RPMI7951 (cell line): ENCODE data around the gene NTHL1. TPM values are rescaled to one million over a fixed set of nuclear protein-coding genes. Genes with fewer than 3 reads are reported as not detected.

Experiments
- DNase-seq: peaks from one replicate; pipeline ENCODE4 v3.0.0-alpha.2; 2012; ENCODE audit warnings: low read depth
- total RNA-seq: library from RNA; depleted of rRNA; stranded (reverse); fragments of >200 nt; shearing (Covaris generic); gene quantifications from 2 replicates; pipeline ENCODE4 v1.2.3, GENCODE V29; 2014

NTHL1 gene
- total RNA-seq, 1 experiment from 2014 or later = 24.8 TPM

- no peak for DNase-seq
These were observed 37.4 kb upstream of the NTHL1 start for GRCh38 chr16:2084895-2085625.

DNA sequence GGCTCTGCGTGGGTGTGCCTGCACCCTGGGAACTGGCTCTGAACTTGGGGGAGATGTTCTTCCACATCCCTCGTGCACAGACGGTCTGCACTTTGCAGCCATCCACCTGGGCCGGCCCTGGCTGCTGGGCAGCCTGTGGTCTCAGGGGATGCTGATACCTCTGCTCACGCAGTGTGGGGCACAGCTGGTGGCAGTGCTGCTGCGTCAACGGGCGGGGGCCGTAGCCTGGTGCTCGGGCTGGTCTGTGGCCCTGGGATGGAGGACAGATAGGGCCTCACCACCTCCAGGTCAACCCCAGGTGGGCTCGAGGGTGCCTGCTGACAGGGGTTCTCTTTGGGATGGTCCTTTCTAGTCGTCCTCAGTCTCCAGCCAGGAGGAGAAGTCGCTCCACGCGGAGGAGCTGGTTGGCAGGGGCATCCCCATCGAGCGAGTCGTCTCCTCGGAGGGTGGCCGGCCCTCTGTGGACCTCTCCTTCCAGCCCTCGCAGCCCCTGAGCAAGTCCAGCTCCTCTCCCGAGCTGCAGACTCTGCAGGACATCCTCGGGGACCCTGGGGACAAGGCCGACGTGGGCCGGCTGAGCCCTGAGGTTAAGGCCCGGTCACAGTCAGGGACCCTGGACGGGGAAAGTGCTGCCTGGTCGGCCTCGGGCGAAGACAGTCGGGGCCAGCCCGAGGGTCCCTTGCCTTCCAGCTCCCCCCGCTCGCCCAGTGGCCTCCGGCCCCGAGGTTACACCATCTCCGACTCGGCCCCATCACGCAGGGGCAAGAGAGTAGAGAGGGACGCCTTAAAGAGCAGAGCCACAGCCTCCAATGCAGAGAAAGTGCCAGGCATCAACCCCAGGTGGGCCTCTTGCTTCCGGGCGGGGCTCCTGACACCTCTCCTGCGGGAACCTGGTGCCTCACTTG is 36.5 kb upstream of the NTHL1 start:
- no peak for DNase-seq

DNA sequence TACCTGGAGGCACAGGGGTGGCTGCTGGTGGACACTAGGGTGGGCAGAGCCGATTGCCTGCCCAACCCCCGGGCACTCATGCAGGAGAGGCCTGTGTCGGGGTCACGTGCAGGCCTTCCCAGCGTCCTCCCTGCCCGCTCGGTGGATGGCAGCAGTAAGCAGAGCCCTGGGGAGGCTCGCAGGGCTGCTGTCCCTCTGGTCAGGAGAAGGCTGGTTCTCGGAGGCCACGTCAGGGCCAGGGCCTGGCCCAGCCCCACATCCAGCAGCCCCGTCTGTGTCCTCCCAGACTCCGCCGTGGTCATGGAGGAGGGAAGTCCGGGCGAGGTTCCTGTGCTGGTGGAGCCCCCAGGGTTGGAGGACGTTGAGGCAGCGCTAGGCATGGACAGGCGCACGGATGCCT is 35.8 kb upstream of the NTHL1 start:
- no peak for DNase-seq

DNA sequence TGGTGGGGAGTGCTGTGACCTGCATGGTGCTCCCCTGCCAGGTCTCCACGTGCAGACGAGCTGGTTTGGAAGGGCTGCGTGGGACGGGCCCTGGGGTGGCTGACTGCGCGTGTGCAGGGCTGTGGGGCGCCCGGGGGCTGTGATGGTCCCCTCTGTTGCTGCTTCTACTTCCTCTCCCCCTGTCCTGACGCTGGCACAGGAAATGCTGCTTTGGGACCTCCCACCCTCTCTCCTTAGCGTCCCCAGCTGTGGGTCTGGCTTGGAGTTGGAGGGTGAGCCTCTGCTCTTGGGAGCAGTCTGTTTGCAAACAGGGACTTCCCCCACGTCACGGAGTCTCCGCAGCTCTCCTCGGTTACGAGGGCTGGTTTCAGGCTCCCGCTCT is 35.3 kb upstream of the NTHL1 start:
- DNase-seq = no peak

DNA sequence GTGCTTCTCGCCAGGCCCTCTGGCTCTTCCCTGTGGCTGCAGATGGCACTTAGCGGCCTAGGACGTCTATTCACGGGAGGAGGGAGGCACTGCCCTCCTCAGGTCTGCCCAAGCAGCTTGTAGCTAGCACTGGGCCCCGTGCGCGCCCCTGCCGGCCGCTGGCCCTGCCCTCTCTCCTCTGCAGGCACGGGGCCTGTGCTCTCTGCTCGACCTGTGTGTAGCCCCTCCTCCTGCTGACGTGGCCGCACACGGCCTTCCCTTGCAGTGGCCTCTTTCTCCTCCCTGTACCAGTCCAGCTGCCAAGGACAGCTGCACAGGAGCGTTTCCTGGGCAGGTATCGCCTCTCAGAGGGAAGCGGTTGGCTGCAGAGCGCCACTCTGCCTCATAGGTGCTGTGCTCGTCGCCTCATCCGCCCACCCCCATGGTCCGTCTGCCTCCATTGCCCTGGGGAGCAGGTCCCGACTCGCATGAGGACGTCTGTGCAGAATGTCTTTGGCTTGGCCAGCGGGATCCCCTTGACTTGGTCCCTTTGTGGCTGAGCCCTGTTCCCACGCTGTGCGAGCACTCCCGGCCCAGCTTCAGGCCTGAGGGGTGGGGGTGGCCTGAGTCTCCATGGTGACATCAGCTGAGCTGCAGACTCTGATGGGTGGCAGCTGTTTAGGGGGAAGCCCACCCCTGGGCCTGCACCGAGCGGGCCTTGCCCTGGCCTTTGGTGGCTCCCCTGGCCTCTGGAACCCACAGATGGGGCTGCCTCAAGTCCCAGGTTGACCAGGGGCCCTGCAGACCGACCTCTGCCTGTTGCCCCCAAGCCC is 34.7 kb upstream of the NTHL1 start:
- no peak for DNase-seq

GRCh38 chr16:2081201-2082084 is 33.8 kb upstream of the NTHL1 start:
- no peak for DNase-seq

- DNase-seq = no peak
These were observed 32.4 kb upstream of the NTHL1 start for GRCh38 chr16:2079991-2080390.

- no peak for DNase-seq
These were observed 31.7 kb upstream of the NTHL1 start for GRCh38 chr16:2079311-2079800.

- DNase-seq = no peak
These were observed 31.1 kb upstream of the NTHL1 start for GRCh38 chr16:2078691-2079090.

- no peak for DNase-seq
These were observed 30.5 kb upstream of the NTHL1 start for GRCh38 chr16:2078096-2078495.

GRCh38 chr16:2077696-2078095 is 30.1 kb upstream of the NTHL1 start:
- DNase-seq = no peak

GRCh38 chr16:2077016-2077415 is 29.4 kb upstream of the NTHL1 start:
- DNase-seq = no peak

DNA sequence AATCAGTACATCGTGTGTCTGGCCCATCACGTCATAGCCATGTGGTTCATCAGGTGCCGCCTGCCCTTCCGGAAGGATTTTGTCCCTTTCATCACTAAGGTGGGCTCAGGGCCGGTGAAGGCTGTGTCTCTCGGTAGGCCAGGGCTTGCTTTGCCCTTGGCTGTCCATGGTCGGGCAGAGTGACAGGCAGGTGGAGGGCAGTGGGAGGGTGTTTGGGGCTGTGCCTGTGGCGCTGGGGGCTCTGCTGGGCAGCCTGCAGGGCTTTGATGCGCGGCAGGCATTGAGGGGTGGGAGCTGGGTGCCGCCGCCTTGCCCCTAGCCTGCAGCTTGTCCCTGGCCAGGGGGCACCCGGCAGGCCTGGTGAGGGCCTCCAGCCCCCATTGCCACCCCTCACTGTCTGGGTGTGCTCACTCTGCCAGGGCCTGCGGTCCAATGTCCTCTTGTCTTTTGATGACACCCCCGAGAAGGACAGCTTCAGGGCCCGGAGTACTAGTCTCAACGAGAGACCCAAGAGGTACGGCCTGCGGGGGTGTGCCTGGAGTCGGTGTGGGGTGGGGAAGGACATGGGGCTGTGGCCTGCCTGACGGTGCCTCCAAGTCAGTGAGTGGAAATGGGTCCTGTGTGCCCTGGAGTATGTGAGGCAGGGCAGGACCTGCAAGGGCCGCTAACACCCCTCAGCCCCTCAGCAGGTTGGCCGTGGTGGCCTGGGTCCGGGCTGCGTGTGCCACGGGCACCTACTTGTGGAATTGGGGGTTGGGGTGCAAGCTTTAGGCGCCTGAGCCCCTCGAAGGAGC is 28.6 kb upstream of the NTHL1 start:
- DNase-seq = no peak

- no peak for DNase-seq
These were observed 28.0 kb upstream of the NTHL1 start for GRCh38 chr16:2075631-2076030.

- no peak for DNase-seq
These were observed 26.4 kb upstream of the NTHL1 start for GRCh38 chr16:2074071-2074470.

GRCh38 chr16:2072926-2073325 is 25.3 kb upstream of the NTHL1 start:
- no peak for DNase-seq

- DNase-seq = no peak
These were observed 24.0 kb upstream of the NTHL1 start for GRCh38 chr16:2071454-2072202.

- DNase-seq = no peak
These were observed 23.2 kb upstream of the NTHL1 start for GRCh38 chr16:2070576-2071453.

DNA sequence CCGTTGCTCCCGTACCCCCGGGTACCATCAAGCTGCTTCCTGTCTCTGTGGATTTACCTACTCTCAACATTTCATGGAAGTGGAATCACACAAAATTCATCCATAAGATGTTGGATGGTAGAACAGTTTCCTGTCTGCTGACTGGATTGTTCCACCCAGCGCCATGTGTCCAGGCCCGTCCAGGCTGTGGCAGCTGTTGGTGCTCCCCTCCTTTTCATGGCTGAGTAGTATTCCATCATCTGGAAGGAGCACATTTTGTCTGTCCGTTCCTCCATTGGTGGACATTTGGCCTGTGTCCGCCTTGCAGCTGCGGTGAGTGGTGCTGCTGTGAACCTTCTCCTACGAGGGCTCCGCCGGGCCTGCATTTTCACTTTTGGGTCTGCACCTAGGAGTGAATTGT is 18.5 kb upstream of the NTHL1 start:
- no peak for DNase-seq
